RWPE2 (cell line): Measurements from ENCODE around the gene ANGEL1.

Experiments
- ATAC-seq: fragments of 200-7000 bp; cut with Tn5 transposase; 3 replicates; pipeline ENCODE4 v1.9.1; 2021; ENCODE audit warnings: low read depth
- DNase-seq: peaks from one replicate; pipeline ENCODE4 v3.0.0-alpha.2; 2020; ENCODE audit warnings: low spot score
- H3K27ac ChIP-seq: fragments of 450-650 bp; 2 replicates; pipeline ENCODE4 v1.5.1; 2017; ENCODE audit warnings: mild to moderate bottlenecking; ENCODE audit not compliant: poor library complexity, severe bottlenecking
- H3K27me3 ChIP-seq: fragments of 250-450 bp; sonication (Bioruptor Pico); 2 replicates; pipeline ENCODE4 v1.5.1; 2021; ENCODE audit warnings: mild to moderate bottlenecking, moderate library complexity; ENCODE audit not compliant: insufficient read depth, poor library complexity, severe bottlenecking
- H3K36me3 ChIP-seq: fragments of 250-450 bp; sonication (Bioruptor Pico); 2 replicates; pipeline ENCODE4 v1.5.1; 2020; ENCODE audit warnings: low read depth, mild to moderate bottlenecking, moderate library complexity
- H3K4me1 ChIP-seq: fragments of 250-450 bp; sonication (Bioruptor Pico); 2 replicates; pipeline ENCODE4 v1.5.1; 2021; ENCODE audit warnings: mild to moderate bottlenecking, moderate library complexity; ENCODE audit not compliant: insufficient read depth, poor library complexity, severe bottlenecking
- H3K4me3 ChIP-seq: fragments of 250-450 bp; sonication (Bioruptor Pico); 2 replicates; pipeline ENCODE4 v1.5.1; 2021; ENCODE audit warnings: mild to moderate bottlenecking, moderate library complexity; ENCODE audit not compliant: severe bottlenecking
- H3K9me3 ChIP-seq: fragments of 250-450 bp; sonication (Bioruptor Pico); 2 replicates; pipeline ENCODE4 v1.5.1; 2021; ENCODE audit warnings: mild to moderate bottlenecking, moderate library complexity; ENCODE audit not compliant: severe bottlenecking
- CTCF ChIP-seq: fragments of 450-650 bp; IDR thresholded peaks from one replicate; pipeline ENCODE4 v1.5.1; 2017; ENCODE audit warnings: mild to moderate bottlenecking, moderate library complexity; ENCODE audit not compliant: poor library complexity, severe bottlenecking

Gene ANGEL1

DNA sequence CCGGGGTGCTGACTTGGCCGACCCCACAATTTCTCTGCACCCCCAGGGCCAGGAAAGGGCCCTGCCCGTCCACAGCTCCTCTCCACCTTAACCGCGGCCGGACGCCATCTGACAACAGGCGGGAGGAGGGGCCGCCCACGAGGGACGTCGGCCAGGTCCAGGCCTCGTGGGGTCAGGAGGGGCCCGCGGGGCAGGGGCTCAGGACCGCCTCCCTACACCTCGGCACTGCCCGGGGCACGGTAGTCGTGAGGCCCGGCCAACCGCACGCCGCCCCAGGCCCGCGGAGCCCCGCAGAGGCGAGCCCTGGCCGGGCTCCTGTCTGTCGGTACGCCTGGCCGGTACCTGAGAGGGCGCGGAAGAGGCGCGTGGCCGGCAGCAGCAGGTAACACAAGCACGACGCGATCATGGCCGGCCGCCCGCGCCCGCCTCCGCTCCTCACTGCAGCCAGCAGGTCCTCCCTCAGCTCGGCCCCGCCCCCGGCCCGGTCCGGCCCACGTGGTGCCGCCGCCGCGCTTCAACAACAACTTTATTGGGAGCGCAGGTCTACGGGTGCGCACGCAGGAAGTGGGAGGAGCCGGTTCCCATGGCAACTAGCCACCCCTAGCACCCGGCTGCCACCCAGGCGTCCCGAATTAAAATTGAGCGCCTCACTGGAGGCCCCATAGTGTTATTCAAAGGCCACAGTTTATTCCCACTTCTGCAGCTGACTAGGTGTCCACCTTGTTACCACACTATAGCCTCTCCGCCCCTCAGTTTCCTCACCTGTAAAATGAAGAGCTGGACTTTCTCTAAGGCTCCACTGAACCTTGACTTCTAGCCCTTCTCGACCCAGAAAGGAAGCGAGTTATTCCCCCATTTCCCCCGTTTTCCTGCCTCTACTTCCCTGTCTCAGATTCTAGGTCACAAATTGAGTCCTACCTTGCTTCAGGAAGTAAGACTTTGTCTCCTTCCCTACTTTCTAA, at the start of gene ANGEL1:
Gene ANGEL1, minus strand, starts transcription at position 461 of the 962 bp plus-strand sequence. Its CDS starts 55 bp downstream, at position 406.
- no peaks in the 10 kb centered on the region for H3K27me3 ChIP-seq
- peak within 1 kb of the TSS; percentile 38 for H3K27ac ChIP-seq
- ATAC-seq, result peak; percentile 88
- no peak for TF ChIP-seq CTCF
- H3K4me3 ChIP-seq, result peak within 1 kb of the TSS; percentile 70
- peaks cover 12% of the 10 kb centered on the region for H3K4me1 ChIP-seq
- H3K36me3 ChIP-seq, result peaks cover 10% of the 10 kb centered on the region
- no peaks in the 10 kb centered on the region for H3K9me3 ChIP-seq
- peak; percentile 93 for DNase-seq

- DNase-seq (no peak), ATAC-seq (no peak)
- TF ChIP-seq CTCF, result no peak
- H3K9me3 ChIP-seq, result no peaks in the 10 kb centered on the region
- no peaks in the 10 kb centered on the region for H3K36me3 ChIP-seq
- no peak overlapping the region for H3K27ac ChIP-seq
- H3K4me1 ChIP-seq, result no peaks in the 10 kb centered on the region
- H3K4me3 ChIP-seq, result no peak overlapping the region
- no peaks in the 10 kb centered on the region for H3K27me3 ChIP-seq
These were observed 49.0 kb upstream of the ANGEL1 start for GRCh38 chr14:76861574-76862255.

GRCh38 chr14:76856769-76857168, 44.1 kb upstream of the ANGEL1 start:
- DNase-seq (no peak), ATAC-seq (no peak)
- Histone ChIP-seq H3K27me3 (no peaks in the 10 kb centered on the region), H3K4me3 (no peak overlapping the region), H3K9me3 (no peaks in the 10 kb centered on the region), H3K36me3 (no peaks in the 10 kb centered on the region), H3K4me1 (no peaks in the 10 kb centered on the region), H3K27ac (no peak overlapping the region)
- no peak for TF ChIP-seq CTCF

DNA sequence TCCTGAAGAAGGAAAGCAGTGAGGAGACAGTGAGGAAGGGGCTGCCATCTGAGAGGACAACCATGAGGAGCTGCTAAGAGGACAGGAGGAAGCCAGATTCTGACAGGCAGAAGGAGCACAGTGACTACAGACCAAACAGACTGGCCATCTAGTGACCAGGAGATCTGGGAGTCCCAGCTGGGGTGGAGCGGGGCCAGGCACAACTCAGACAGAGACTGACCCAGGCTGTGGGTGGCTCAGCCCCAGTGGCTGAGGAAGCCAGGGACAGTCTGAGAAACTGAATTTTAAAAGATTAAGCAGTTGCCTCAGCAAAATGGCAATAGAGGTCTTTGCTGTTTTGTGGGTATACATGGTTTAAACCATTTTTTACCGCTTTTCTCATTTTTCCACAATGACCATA, 42.4 kb upstream of the ANGEL1 start:
- no peaks in the 10 kb centered on the region for H3K27me3 ChIP-seq
- ATAC-seq (no peak), DNase-seq (no peak)
- H3K36me3 ChIP-seq, result no peaks in the 10 kb centered on the region
- no peaks in the 10 kb centered on the region for H3K9me3 ChIP-seq
- no peaks in the 10 kb centered on the region for H3K4me1 ChIP-seq
- no peak overlapping the region for H3K4me3 ChIP-seq
- no peak overlapping the region for H3K27ac ChIP-seq
- no peak for TF ChIP-seq CTCF
